Natural killer cell (primary cell): ENCODE measurements around the gene KRCC1. TPM values are rescaled to one million over a fixed set of nuclear protein-coding genes. Genes with fewer than 3 reads are reported as not detected.
"Not testable (repeated sequence)": the region's sequence is repeated elsewhere in the genome, so short reads cannot be mapped to it uniquely, and the experiment has no call there.

Experiments
- ATAC-seq, 3 donors: fragments of 150-1000 bp in 2 of 3; fragments of 200-7000 bp in 1 of 3; cut with Tn5 transposase; 1 replicate in 1 of 3; 2 replicates in 2 of 3; pipeline ENCODE4 v1.10.0; 2021; ENCODE audit warnings: mild to moderate bottlenecking in 2 of 3, moderate library complexity in 2 of 3
- DNase-seq, 2 donors: peaks; one replicate each; pipeline versions ENCODE4 v3.0.0 to v3.0.0-alpha.2; 2013 to 2021; ENCODE audit warnings: mixed read lengths in 1 of 2
- H3K27ac ChIP-seq: one replicate; pipeline ENCODE4 v1.5.1; 2013; ENCODE audit warnings: mild to moderate bottlenecking, low read length
- H3K27me3 ChIP-seq: one replicate; pipeline ENCODE4 v1.6.1; 2013; ENCODE audit warnings: low read length; ENCODE audit not compliant: control insufficient read depth, insufficient read depth
- H3K36me3 ChIP-seq: one replicate; pipeline ENCODE4 v1.6.1; 2013; ENCODE audit warnings: low read length; ENCODE audit not compliant: control insufficient read depth, insufficient read depth
- H3K4me1 ChIP-seq: one replicate; pipeline ENCODE4 v1.6.1; 2013; ENCODE audit warnings: low read length; ENCODE audit not compliant: control insufficient read depth, insufficient read depth
- H3K4me3 ChIP-seq: one replicate; pipeline ENCODE4 v1.5.1; 2013; ENCODE audit warnings: low read length
- H3K9me3 ChIP-seq: one replicate; pipeline ENCODE4 v1.6.1; 2013; ENCODE audit warnings: low read length; ENCODE audit not compliant: control insufficient read depth, insufficient read depth
- H3K27ac Mint-ChIP-seq, 2 donors: one replicate each; pipeline ENCODE4 v1.8.0; 2022; ENCODE audit warnings: mild to moderate bottlenecking in 2 of 2, mixed read lengths in 2 of 2, moderate library complexity in 1 of 2
- H3K27me3 Mint-ChIP-seq, 2 donors: one replicate each; pipeline ENCODE4 v1.8.0; 2022; ENCODE audit warnings: low read depth in 2 of 2, mixed read lengths in 2 of 2
- H3K36me3 Mint-ChIP-seq: one replicate; pipeline ENCODE4 v1.8.0; 2022; ENCODE audit warnings: mixed read lengths
- H3K4me1 Mint-ChIP-seq, 2 donors: one replicate each; pipeline ENCODE4 v1.8.0; 2022; ENCODE audit warnings: mixed read lengths in 2 of 2
- H3K4me3 Mint-ChIP-seq: one replicate; pipeline ENCODE4 v1.8.0; 2022; ENCODE audit warnings: mild to moderate bottlenecking, moderate library complexity, mixed read lengths
- H3K9me3 Mint-ChIP-seq, 2 donors: one replicate each; pipeline ENCODE4 v1.8.0; 2022; ENCODE audit warnings: mixed read lengths in 2 of 2
- CTCF ChIP-seq: fragments of 200-600 bp; IDR thresholded peaks from one replicate; pipeline ENCODE4 v1.8.0; 2022; ENCODE audit warnings: antibody characterized with exemption
- WGBS: methylation state at CpG from one replicate; pipeline ENCODE4 v1.1.7; 2013; ENCODE audit warnings: missing lambda C conversion rate; ENCODE audit not compliant: insufficient coverage; 5-methylcytosine and 5-hydroxymethylcytosine counted together
- intact Hi-C: fragments of 100-400 bp; cut with micrococcal nuclease; formaldehyde crosslinking; loops from one replicate; pipeline ENCODE4 v1.14.2; 2022
- total RNA-seq, 4 donors: library from RNA; stranded (reverse); fragments of 120-200 nt in 1 of 4; gene quantifications; one replicate each; pipeline versions ENCODE4 v1.2.3 to v1.2.4, GENCODE V29; 2013 to 2022

KRCC1 gene
- total RNA-seq, 3 donors from 2014 or later (not counting 1 experiment from before 2014, with no cell fraction given): 9.0 to 17.0 (median 10.5) TPM

- Mint-ChIP-seq H3K27ac (no peak overlapping the region), H3K9me3 (no peaks in the 10 kb centered on the region), H3K4me1 (no peaks in the 10 kb centered on the region), H3K27me3 (peaks cover 0 to 9% of the 10 kb centered on the region in 2 donors), H3K36me3 (no peaks in the 10 kb centered on the region), H3K4me3 (no peak overlapping the region)
- Histone ChIP-seq H3K36me3 (no peaks in the 10 kb centered on the region), H3K4me1 (peaks cover 7% of the 10 kb centered on the region), H3K9me3 (no peaks in the 10 kb centered on the region), H3K27ac (no peak overlapping the region), H3K27me3 (no peaks in the 10 kb centered on the region), H3K4me3 (no peak overlapping the region)
- ATAC-seq (no peak), DNase-seq (no peak)
- no peak for TF ChIP-seq CTCF
- intact Hi-C loops: no loop called here
- WGBS: 84% methylated on average over 5 of the region's 6 CpGs
Measured at GRCh38 chr2:88002359-88002707, 53.2 kb downstream of the KRCC1 start.

DNA sequence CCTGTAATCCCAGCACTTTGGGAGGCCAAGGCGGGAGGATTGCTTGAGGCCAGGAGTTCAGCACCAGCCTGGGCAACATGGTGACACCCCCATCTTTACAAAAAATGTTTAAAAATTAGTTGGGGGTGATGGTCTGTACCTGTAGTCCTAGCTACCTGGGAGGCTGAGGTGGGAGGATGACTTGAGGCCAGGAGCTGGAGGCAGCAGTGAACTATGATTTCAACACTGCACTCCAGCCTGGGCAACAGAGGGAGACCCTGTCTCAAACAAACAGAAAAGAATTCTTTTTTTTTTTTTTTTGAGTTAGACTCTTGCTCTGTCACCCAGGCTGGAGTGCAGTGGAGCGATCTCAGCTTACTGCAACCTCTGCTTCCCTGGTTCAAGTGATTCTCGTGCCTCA lies 55.1 kb downstream of the KRCC1 start:
- DNase-seq, H3K36me3 ChIP-seq, H3K36me3 Mint-ChIP-seq, H3K4me1 ChIP-seq, H3K27ac ChIP-seq, H3K27me3 ChIP-seq, H3K4me3 Mint-ChIP-seq, intact Hi-C loops, H3K4me3 ChIP-seq, ATAC-seq, H3K4me1 Mint-ChIP-seq, H3K27ac Mint-ChIP-seq, H3K27me3 Mint-ChIP-seq, H3K9me3 Mint-ChIP-seq, H3K9me3 ChIP-seq: not testable (repeated sequence)
- 76% methylated on average over 3 of the region's 3 CpGs for WGBS

DNA sequence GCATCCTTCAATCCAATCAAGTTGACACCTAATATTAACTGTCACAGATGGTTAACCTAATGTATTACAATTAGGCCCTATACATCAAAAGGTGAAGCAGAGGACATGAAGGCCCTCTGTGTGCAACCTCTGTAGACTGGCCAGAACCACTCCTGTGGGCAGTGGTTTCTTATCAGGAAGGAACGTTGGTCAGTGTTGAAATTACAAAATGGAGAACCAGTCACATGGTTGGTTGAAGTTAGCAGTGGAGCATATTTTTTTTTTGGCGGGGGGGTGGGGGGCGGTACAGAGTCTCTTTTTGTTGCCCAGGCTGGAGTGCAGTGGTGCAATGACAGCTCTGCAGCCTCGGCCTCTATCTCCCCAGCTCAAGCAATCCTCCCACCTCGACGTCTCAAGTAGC lies 59.0 kb downstream of the KRCC1 start:
- Histone ChIP-seq H3K27me3 (no peaks in the 10 kb centered on the region), H3K4me1 (peaks cover 1% of the 10 kb centered on the region), H3K4me3 (no peak overlapping the region), H3K36me3 (no peaks in the 10 kb centered on the region), H3K9me3 (no peaks in the 10 kb centered on the region), H3K27ac (no peak overlapping the region)
- DNase-seq: no peak
- no peak overlapping the region for H3K27ac Mint-ChIP-seq
- WGBS: 78% methylated on average over 6 of the region's 6 CpGs
- no peak overlapping the region for H3K4me3 Mint-ChIP-seq
- H3K27me3 Mint-ChIP-seq: peaks cover 0 to 2% of the 10 kb centered on the region in 2 donors
- ATAC-seq: peak in 1 of 3 donors; percentile 64
- no peaks in the 10 kb centered on the region for H3K9me3 Mint-ChIP-seq
- TF ChIP-seq CTCF: no peak
- H3K36me3 Mint-ChIP-seq: no peaks in the 10 kb centered on the region
- no peaks in the 10 kb centered on the region for H3K4me1 Mint-ChIP-seq
- intact Hi-C loops: no loop called here

DNA sequence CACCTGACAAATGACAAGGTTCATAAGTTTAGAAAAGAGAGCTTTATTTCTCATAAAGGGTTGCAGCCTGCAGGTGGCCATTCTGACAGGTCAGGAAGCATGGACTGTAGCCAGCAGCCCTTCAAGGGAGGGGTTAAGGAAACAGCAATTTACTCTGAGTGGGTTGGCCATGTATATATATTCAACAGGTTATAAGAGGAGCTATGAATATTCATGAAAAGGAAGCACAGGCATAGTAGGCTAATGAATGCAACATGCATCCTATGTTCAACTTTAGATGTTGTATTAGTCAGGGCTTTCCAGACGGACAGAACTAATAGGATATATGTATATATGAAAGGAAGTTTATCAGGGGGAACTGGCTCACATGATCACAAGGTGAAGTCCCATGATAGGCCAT lies 59.8 kb downstream of the KRCC1 start:
- H3K27me3 Mint-ChIP-seq: peaks cover 0 to 2% of the 10 kb centered on the region in 2 donors
- ATAC-seq (no peak), DNase-seq (no peak)
- no peaks in the 10 kb centered on the region for H3K9me3 Mint-ChIP-seq
- H3K36me3 Mint-ChIP-seq: no peaks in the 10 kb centered on the region
- H3K27ac Mint-ChIP-seq: no peak overlapping the region
- no peak overlapping the region for H3K4me3 Mint-ChIP-seq
- Histone ChIP-seq H3K36me3 (no peaks in the 10 kb centered on the region), H3K27ac (no peak overlapping the region), H3K9me3 (no peaks in the 10 kb centered on the region), H3K27me3 (no peaks in the 10 kb centered on the region), H3K4me3 (no peak overlapping the region), H3K4me1 (no peaks in the 10 kb centered on the region)
- intact Hi-C loops: no loop called here
- 70% methylated on average over 1 of the region's 1 CpG for WGBS
- H3K4me1 Mint-ChIP-seq: no peaks in the 10 kb centered on the region
- TF ChIP-seq CTCF: no peak

DNA sequence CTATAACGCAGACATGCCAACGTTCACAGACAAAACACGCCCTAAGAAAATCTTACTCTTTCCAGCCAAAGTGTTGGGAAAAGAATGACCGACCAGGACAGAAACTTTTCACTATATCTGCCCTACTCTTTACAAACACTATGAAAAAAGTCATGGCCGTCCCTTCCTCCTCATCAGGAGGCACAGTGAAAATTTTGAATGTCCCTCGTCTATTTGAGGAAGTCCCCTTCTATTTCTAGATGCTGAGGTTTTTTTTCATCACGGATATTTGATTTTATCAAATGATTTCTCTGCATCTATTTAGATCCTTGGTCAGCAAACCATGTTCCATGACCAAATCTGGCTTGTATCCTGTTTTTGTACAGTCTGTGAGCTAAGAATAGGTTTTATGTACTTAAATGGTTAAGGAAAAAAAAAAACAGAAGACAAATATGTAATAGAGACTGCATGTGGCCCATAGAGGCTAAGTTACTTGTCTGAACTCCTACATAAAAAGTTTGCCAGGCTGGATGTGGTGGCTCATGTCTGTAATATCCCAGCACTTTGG lies 61.2 kb downstream of the KRCC1 start:
- H3K9me3 ChIP-seq, H3K36me3 ChIP-seq, H3K4me3 Mint-ChIP-seq, ATAC-seq, H3K9me3 Mint-ChIP-seq, H3K4me3 ChIP-seq, H3K27ac Mint-ChIP-seq, H3K27ac ChIP-seq, H3K27me3 Mint-ChIP-seq, intact Hi-C loops, H3K4me1 ChIP-seq, H3K36me3 Mint-ChIP-seq, H3K27me3 ChIP-seq, H3K4me1 Mint-ChIP-seq, DNase-seq: not testable (repeated sequence)
- WGBS: 80% methylated on average over 1 of the region's 7 CpGs

GRCh38 chr2:87992569-87992968 lies 63.0 kb downstream of the KRCC1 start:
- H3K36me3 ChIP-seq, ATAC-seq, H3K4me1 ChIP-seq, H3K4me3 ChIP-seq, H3K9me3 ChIP-seq, H3K27me3 Mint-ChIP-seq, H3K4me3 Mint-ChIP-seq, H3K4me1 Mint-ChIP-seq, H3K27ac Mint-ChIP-seq, intact Hi-C loops, H3K27ac ChIP-seq, DNase-seq, H3K27me3 ChIP-seq, H3K9me3 Mint-ChIP-seq, H3K36me3 Mint-ChIP-seq: not testable (repeated sequence)
- WGBS: no CpG with 5 or more reads among the region's 3 CpGs
